Measurements from ENCODE around the gene LHX1. TPM values are rescaled to one million over a fixed set of nuclear protein-coding genes. Genes with fewer than 3 reads are reported as not detected.

LHX1 gene
- total RNA-seq, 1 donor from 2014 or later, result 1.3 TPM

DNA sequence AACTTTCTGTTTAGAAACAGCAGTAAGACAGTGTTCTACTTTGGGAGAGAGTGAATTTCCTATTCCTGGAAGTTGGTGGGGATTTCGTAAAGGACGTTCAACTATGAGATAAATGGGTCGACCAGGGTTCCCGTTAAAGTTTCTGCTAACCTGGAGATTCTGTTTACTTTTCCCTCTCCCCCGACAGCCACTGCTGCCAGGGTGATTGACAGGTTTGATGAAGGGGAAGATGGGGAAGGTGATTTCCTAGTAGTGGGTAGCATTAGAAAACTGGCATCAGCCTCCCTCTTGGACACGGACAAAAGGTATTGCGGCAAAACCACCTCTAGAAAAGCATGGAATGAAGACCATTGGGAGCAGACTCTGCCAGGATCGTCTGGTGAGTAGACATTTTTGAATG lies 12.8 kb downstream of the LHX1 start:
- no peak for DNase-seq (ENCODE audit: extremely low read depth, low read depth, low spot score)

DNA sequence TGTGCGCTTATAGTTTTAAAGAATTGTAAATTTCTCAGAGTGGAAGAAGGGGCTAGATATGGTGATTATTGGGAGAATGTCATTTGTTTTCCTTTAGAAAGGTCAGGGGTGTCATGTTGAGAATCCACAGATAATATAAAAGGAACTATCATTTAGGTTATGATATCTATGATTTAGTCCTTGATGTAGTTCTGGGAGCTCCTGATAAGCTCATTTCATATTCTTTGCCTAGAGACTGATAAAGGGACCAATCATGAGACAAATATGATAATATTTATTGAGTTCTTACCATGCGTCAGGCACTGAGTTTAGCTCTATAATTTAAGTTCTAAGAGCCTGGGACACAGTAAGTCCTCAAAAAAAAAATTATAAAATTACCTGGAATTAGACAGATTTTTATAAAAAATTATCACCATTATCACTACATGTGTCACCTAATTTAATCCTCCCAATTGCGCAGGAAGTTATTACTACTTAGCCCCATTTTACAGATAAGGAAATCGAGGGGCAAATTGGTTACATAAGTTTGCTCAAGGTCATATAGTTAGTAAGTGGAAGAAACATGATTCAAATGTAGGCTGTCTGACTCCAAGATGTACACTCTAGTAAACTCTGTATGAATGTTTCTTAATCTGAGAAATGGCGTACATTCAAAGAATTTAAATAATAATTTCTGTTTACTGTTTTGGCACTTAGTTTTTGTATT lies 14.0 kb downstream of the LHX1 start:
- DNase-seq (ENCODE audit: extremely low read depth, low read depth, low spot score), result no peak

- no peak for DNase-seq (ENCODE audit: extremely low read depth, low read depth, low spot score)
These were observed 34.2 kb downstream of the LHX1 start for GRCh38 chr17:36971508-36971907.

DNA sequence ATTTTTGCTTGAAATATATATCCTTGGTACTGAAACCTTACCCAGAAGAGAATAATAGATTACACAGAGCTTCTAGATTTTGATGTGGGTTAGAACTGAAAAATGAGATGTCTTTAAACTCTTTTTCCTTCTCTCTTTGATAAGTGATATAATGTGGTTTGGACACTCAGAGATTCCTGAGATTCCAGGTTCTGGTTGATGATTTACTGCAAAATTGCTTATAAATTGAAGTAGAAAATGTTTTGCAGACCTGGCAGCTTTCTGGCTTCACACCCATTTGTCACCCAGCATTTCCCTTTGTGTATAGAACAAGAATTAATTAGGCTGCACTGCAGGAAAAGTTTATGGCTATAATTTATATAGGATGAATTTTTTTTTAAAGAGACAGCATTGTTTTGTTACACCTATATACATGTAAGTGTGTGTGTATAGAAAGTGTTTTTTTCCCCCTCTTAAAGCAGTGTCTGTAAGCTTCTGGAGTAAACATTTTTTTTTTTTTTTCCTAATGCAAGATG lies 35.0 kb downstream of the LHX1 start:
- no peak for DNase-seq (ENCODE audit: extremely low read depth, low read depth, low spot score)

DNA sequence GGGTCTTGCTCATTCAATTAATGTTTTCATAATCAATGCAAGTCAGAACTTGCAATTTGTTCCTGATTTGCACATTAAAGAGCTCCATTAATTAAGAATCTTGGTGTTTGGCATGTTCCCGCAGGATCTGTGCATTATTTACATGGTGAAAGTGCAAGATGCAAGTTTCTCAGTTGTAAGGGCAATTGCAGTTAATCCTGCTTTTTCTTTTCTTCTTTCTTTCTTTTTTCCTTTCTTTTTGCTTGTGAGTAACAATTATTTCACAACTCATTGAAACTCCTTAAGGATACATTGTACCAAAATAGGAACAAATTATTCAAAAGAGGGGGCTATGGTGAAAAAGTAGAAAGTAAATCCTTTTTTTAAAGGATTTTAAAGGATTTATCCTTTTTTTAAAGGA lies 35.6 kb downstream of the LHX1 start:
- no peak for DNase-seq (ENCODE audit: extremely low read depth, low read depth, low spot score)

DNA sequence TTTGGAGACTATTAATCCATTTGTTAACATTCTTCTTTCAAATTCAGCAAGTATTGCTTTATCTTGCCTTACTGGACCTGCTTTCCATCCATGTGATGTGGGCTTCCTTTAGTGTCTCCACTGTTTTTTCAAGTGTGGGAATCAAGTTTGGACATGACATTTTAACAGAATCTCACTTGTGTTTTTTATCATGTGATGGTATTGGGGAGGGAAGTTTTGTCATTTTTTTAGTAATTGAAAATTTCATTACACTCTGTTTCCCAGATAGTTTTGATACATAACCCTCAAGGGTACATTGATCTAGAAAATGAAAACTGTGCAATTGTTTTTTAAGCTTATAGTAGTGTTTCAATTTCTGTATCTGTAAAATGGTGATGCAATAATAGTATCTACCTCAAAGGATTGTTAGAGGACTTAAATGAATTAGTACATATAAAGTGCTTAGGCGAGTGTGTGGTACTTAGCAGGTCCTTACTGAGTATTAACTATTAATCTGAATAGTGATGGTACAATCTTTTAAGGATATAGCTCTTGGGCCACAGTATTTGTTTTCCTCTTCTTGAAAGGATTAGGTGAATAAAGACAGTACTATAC lies 38.7 kb downstream of the LHX1 start:
- DNase-seq (ENCODE audit: extremely low read depth, low read depth, low spot score), result no peak

- no peak for DNase-seq (ENCODE audit: extremely low read depth, low read depth, low spot score)
These were observed 39.8 kb downstream of the LHX1 start for GRCh38 chr17:36977066-36977465.

DNA sequence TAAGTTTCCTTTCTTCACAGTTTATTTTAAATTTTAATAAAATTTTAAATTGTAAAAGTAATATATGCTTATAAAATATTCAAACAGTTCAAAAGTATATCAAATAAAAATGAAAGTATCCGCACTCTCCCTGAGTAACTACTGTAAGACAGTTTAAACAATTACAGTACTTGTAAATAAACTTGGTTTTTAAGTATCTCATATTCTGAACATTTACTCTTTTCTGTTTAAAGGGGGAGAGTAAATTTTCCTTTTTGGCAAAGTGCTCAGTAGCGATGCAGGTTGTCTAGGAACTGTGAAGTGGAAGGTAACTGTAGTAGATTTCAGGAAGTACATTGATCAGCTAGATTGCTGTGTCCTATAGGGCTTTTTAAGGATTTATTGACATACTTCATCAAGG lies 40.3 kb downstream of the LHX1 start:
- DNase-seq (ENCODE audit: extremely low read depth, low read depth, low spot score), result no peak

DNA sequence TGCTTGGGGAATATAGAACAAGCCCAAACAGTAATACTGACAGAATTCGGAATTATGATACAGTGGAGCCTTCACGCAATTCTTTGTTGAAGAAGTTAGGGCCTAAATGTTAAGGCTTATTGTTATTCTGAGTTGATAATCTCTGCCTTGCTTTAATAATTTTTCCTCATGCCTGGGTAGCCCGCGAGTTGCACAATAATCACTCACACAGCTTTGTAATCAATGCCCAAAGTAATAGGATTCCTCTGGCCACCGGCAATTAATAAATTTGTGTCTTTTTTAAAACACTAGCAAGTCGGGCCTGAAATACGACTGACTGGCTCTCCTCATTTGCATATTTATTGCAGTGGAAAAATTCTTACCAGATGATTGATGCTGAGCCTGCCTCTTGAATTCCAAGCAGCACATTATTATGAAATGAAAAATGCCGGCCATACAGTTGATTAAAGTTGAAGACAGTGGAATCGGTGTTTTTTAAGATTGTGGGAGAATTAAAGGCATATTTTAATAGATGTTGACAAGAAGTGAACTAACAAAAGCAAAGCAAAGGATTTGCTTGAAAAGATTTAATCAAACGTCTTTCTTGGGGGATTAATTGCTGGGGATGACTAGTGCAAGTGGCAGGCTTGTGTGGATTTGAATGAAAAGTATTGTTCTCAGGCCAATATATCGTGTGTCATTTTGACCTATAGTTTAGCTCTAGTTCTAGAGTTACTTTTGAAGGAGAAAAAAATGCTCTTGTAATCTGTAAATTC lies 41.7 kb downstream of the LHX1 start:
- DNase-seq (ENCODE audit: extremely low read depth, low read depth, low spot score), result no peak

DNA sequence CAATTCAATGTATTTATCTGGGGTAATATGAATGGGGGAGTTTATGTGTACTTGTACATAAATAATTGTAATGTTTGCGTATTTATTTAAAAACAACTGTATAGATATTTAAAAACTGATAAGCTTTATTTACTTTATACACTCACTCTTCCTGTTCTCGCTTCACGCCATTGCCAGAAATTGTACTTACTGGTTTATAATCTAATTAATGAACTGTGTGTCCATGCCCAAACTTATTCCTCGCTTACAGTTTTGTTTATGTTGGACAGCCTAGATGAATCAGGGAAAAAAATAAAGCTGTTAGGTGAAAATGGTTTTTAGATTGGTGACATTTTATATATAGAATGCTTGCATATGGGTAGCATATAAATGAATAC lies 42.3 kb downstream of the LHX1 start:
- DNase-seq (ENCODE audit: extremely low read depth, low read depth, low spot score), result no peak

- no peak for DNase-seq (ENCODE audit: extremely low read depth, low read depth, low spot score)
These were observed 43.0 kb downstream of the LHX1 start for GRCh38 chr17:36980280-36980761.

- DNase-seq (ENCODE audit: extremely low read depth, low read depth, low spot score), result no peak
These were observed 46.3 kb downstream of the LHX1 start for GRCh38 chr17:36983618-36984017.

DNA sequence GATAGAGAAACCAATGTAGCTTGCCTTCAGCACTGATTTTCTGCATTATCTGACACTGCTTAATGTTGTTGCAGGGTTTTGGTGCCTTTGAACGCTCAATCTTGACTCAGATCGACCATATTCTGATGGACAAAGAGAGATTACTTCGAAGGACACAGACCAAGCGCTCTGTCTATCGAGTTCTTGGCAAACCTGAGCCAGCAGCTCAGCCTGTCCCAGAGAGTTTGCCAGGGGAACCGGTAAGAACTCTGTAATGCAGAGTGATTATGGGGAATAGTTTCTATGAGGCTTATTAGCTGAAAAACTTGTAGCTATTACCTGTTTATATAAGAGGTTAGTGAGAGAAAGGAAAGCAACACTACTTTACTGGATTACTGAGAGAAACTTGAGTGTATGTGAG lies 51.9 kb downstream of the LHX1 start:
- no peak for DNase-seq (ENCODE audit: extremely low read depth, low read depth, low spot score)

DNA sequence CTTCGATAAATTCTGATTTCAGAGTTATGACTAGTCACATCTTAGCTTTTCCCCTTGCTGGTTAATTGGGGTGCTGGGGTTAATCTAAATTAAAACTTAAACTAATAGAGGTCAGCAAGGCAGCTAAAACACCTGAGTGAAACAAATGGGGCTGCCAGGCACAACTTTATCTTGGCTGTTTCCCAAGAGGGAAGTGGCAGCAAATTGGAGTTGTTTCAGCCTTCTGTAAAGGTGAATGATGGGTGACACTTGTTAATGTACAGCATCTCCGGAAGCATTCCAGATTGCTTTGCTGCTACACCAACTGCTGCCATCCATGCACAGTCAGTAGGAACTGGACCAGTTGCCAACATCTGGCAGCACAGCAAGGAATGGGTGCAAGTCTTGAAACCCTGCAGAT lies 55.4 kb downstream of the LHX1 start:
- DNase-seq (ENCODE audit: extremely low read depth, low read depth, low spot score), result no peak

DNA sequence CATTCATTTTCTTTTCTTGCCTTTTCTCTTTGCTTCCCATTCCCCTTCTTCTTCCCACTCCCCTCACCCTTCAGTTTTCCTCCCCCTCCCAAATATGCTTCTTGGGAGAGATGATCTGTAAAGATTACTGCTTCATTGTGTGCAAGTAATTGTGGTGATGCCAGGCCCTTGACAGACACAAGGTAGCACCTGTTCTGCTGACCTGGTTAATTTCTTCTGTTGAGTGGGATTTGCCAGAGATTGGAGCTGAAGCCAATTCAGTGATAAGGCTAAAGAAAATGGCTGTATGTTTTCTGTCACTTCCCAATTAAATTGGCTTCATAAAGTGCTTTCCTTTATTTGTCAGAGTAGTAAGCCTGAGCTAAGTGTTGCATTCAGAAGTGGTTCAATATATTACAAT lies 56.0 kb downstream of the LHX1 start:
- no peak for DNase-seq (ENCODE audit: extremely low read depth, low read depth, low spot score)

Other genes starting within 250 kb of the LHX1 start
- 23.1 and 26.7 TPM in 2 replicates for gene AATF, start 11.5 kb downstream of the LHX1 start, total RNA-seq

Data from glomerular endothelial cell (primary cell).